NB4 (cell line): ENCODE data around the gene FHIT.

Source experiments
- DNase-seq: peaks from one replicate; pipeline ENCODE4 v3.0.0; 2010; ENCODE audit warnings: low read depth
- H3K4me3 ChIP-seq: one replicate; pipeline ENCODE4 v1.5.1; 2011; ENCODE audit warnings: mild to moderate bottlenecking, low read depth, low read length, moderate library complexity
- MAX ChIP-seq: IDR thresholded peaks from 2 replicates; pipeline ENCODE4 v1.6.1; 2011; ENCODE audit warnings: low read depth, low read length
- MYC ChIP-seq: IDR thresholded peaks from 2 replicates; pipeline ENCODE4 v1.6.1; 2011; ENCODE audit warnings: low read depth, low read length
- POLR2A ChIP-seq: IDR thresholded peaks from 2 replicates; pipeline ENCODE4 v1.6.1; 2011; ENCODE audit warnings: mild to moderate bottlenecking; ENCODE audit not compliant: insufficient read length; ENCODE audit errors: extremely low read depth
- TF ChIP-seq, protein P1 (sequence below): IDR thresholded peaks from one replicate; pipeline ENCODE4 v1.5.1; 2012; ENCODE audit warnings: low read depth, low read length

Gene FHIT

GRCh38 chr3:60755094-60755493, 496.2 kb downstream of the FHIT start:
- TF ChIP-seq, protein P1, sequence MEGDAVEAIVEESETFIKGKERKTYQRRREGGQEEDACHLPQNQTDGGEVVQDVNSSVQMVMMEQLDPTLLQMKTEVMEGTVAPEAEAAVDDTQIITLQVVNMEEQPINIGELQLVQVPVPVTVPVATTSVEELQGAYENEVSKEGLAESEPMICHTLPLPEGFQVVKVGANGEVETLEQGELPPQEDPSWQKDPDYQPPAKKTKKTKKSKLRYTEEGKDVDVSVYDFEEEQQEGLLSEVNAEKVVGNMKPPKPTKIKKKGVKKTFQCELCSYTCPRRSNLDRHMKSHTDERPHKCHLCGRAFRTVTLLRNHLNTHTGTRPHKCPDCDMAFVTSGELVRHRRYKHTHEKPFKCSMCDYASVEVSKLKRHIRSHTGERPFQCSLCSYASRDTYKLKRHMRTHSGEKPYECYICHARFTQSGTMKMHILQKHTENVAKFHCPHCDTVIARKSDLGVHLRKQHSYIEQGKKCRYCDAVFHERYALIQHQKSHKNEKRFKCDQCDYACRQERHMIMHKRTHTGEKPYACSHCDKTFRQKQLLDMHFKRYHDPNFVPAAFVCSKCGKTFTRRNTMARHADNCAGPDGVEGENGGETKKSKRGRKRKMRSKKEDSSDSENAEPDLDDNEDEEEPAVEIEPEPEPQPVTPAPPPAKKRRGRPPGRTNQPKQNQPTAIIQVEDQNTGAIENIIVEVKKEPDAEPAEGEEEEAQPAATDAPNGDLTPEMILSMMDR, result peak; percentile 46
- TF ChIP-seq POLR2A, result no peak

GRCh38 chr3:60754617-60755016, 496.6 kb downstream of the FHIT start:
- DNase-seq, result no peak
- TF ChIP-seq, protein P1, result no peak
- TF ChIP-seq MAX (no peak), POLR2A (no peak), MYC (no peak)
- H3K4me3 ChIP-seq, result no peak overlapping the region

More at GRCh38 chr3:60755094-60755493, 496.2 kb downstream of the FHIT start:
- peak; percentile 40 for DNase-seq
- no peak overlapping the region for H3K4me3 ChIP-seq

GRCh38 chr3:60752809-60753208, 498.4 kb downstream of the FHIT start:
- no peak overlapping the region for H3K4me3 ChIP-seq
- TF ChIP-seq, protein P1, result no peak
- TF ChIP-seq MAX (no peak), MYC (no peak), POLR2A (no peak)
- DNase-seq, result no peak

GRCh38 chr3:60746695-60747416, 504.4 kb downstream of the FHIT start:
- DNase-seq, result no peak
- TF ChIP-seq POLR2A (no peak), MYC (no peak), MAX (no peak)
- TF ChIP-seq, protein P1, result no peak
- H3K4me3 ChIP-seq, result no peak overlapping the region

DNA sequence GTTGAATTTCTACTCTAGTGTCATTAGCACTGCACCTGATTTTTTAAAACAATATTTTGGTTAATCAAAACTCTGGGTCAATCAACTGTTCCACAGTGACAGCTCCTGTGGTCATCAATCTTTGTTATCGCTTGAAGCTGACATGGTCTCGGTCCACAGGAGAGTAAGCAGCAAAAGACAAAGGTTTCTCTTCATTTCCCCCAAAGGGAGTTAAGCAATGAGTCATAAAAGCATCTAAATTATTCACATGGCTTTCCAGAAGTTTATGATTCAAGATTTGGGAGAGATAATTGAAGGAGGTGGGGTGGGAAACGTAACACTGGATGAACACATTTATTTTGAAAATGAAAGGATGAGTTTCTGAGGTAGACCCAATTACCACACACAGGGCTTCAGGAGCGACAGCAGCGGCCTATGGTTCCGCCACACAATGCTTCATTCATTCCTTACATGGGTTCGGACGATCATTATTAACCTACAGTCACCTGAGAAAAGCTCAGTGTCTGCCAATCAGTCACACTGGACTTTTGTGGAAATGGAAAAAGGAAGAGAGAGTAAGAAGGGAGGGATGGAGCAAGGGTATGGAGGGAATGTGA, 505.1 kb downstream of the FHIT start:
- TF ChIP-seq MAX (no peak), POLR2A (no peak), MYC (no peak)
- TF ChIP-seq, protein P1, result no peak
- DNase-seq, result no peak
- no peak overlapping the region for H3K4me3 ChIP-seq
